Mesenchymal stem cell (in vitro differentiated cells and primary cell): ENCODE measurements around the gene AKAP1.

ENCODE experiments used
- DNase-seq: peaks from one replicate; pipeline ENCODE4 v3.0.0-alpha.2; 2013
- H2AFZ ChIP-seq: one replicate; pipeline ENCODE4 v1.6.1; 2013; ENCODE audit warnings: low read depth, mild to moderate bottlenecking, control low read depth, inconsistent platforms, low read length, moderate library complexity
- H2AK5ac ChIP-seq: 2 replicates; pipeline ENCODE4 v1.6.1; 2013; ENCODE audit warnings: low read length, moderate library complexity, mild to moderate bottlenecking, inconsistent platforms; ENCODE audit not compliant: severe bottlenecking
- H2BK120ac ChIP-seq: one replicate; pipeline ENCODE4 v1.6.1; 2013; ENCODE audit warnings: low read depth, mild to moderate bottlenecking, inconsistent platforms, low read length, moderate library complexity
- H2BK12ac ChIP-seq, 2 experiments: one replicate each; pipeline ENCODE4 v1.6.1; 2013; ENCODE audit warnings: inconsistent platforms in 2 of 2, low read length in 2 of 2, mild to moderate bottlenecking in 2 of 2, moderate library complexity in 2 of 2, control low read depth in 1 of 2
- H2BK15ac ChIP-seq: one replicate; pipeline ENCODE4 v1.6.1; 2013; ENCODE audit warnings: mild to moderate bottlenecking, low read depth, inconsistent platforms; ENCODE audit not compliant: poor library complexity, severe bottlenecking
- H2BK5ac ChIP-seq: 2 replicates; pipeline ENCODE4 v1.6.1; 2013; ENCODE audit warnings: low read depth, mild to moderate bottlenecking, low read length, control low read depth, inconsistent platforms; ENCODE audit not compliant: poor library complexity, severe bottlenecking
- H3K14ac ChIP-seq, 2 experiments: one replicate each; pipeline ENCODE4 v1.6.1; 2013; ENCODE audit warnings: inconsistent platforms in 2 of 2, low read length in 2 of 2, control low read depth in 1 of 2, mild to moderate bottlenecking in 1 of 2, moderate library complexity in 1 of 2
- H3K18ac ChIP-seq, 2 experiments: one replicate each; pipeline ENCODE4 v1.6.1; 2013; ENCODE audit warnings: inconsistent platforms in 2 of 2, low read length in 2 of 2, control low read depth in 1 of 2, low read depth in 1 of 2, mild to moderate bottlenecking in 1 of 2
- H3K23ac ChIP-seq, 2 experiments: one replicate each; pipeline ENCODE4 v1.6.1; 2013; ENCODE audit warnings: inconsistent platforms in 2 of 2, low read length in 2 of 2, mild to moderate bottlenecking in 2 of 2, moderate library complexity in 2 of 2, control low read depth in 1 of 2
- H3K27ac ChIP-seq: 2 replicates; pipeline ENCODE4 v1.5.1; 2013; ENCODE audit warnings: mild to moderate bottlenecking, moderate library complexity, low read length, control low read depth, inconsistent platforms; ENCODE audit not compliant: poor library complexity, severe bottlenecking
- H3K27me3 ChIP-seq, 2 experiments: 2 replicates each; pipeline versions ENCODE4 v1.6.1 to v1.7.0; 2013; ENCODE audit warnings: low read length in 2 of 2, mild to moderate bottlenecking in 2 of 2, moderate library complexity in 2 of 2, control low read depth in 1 of 2, inconsistent platforms in 1 of 2; ENCODE audit not compliant: control insufficient read depth in 1 of 2, insufficient read depth in 1 of 2
- H3K36me3 ChIP-seq, 2 experiments: 2 replicates each; pipeline versions ENCODE4 v1.6.1 to v1.7.0; 2013; ENCODE audit warnings: low read length in 2 of 2, control low read depth in 1 of 2, inconsistent platforms in 1 of 2, low read depth in 1 of 2, mild to moderate bottlenecking in 1 of 2; ENCODE audit not compliant: insufficient read depth in 2 of 2, control insufficient read depth in 1 of 2
- H3K4ac ChIP-seq, 2 experiments: one replicate each; pipeline ENCODE4 v1.6.1; 2013; ENCODE audit warnings: inconsistent platforms in 2 of 2, low read length in 2 of 2, mild to moderate bottlenecking in 2 of 2, moderate library complexity in 2 of 2, control low read depth in 1 of 2, low read depth in 1 of 2
- H3K4me1 ChIP-seq: 2 replicates; pipeline ENCODE4 v1.6.1; 2013; ENCODE audit warnings: low read depth, low read length, control low read depth; ENCODE audit not compliant: control insufficient read depth, insufficient read depth
- H3K4me2 ChIP-seq: 2 replicates; pipeline ENCODE4 v1.6.1; 2013; ENCODE audit warnings: low read length, mild to moderate bottlenecking, inconsistent platforms; ENCODE audit not compliant: poor library complexity, severe bottlenecking
- H3K4me3 ChIP-seq, 2 experiments: 2 replicates each; pipeline versions ENCODE4 v1.5.1 to v1.7.0; 2013; ENCODE audit warnings: low read length in 2 of 2, mild to moderate bottlenecking in 2 of 2, control low read depth in 1 of 2, low read depth in 1 of 2; ENCODE audit not compliant: insufficient read depth in 1 of 2
- H3K79me1 ChIP-seq: replicated peaks from 2 replicates; pipeline ENCODE4 v1.6.1; 2013; ENCODE audit warnings: mild to moderate bottlenecking, control low read depth, low read length, inconsistent platforms; ENCODE audit not compliant: poor library complexity, severe bottlenecking
- H3K9ac ChIP-seq: 2 replicates; pipeline ENCODE4 v1.7.0; 2013; ENCODE audit warnings: mild to moderate bottlenecking, low read length, moderate library complexity
- H3K9me3 ChIP-seq: 2 replicates; pipeline ENCODE4 v1.7.0; 2013; ENCODE audit warnings: mild to moderate bottlenecking, low read length; ENCODE audit not compliant: control insufficient read depth
- H4K8ac ChIP-seq: one replicate; pipeline ENCODE4 v1.6.1; 2013; ENCODE audit warnings: inconsistent platforms, mild to moderate bottlenecking, low read length, moderate library complexity
- H4K91ac ChIP-seq: one replicate; pipeline ENCODE4 v1.6.1; 2013; ENCODE audit warnings: mild to moderate bottlenecking, low read length, inconsistent platforms
- WGBS: methylation state at CpG from one replicate; pipeline ENCODE4 v1.1.7; 2013; ENCODE audit warnings: mixed read lengths; 5-methylcytosine and 5-hydroxymethylcytosine counted together

Gene AKAP1

GRCh38 chr17:57144567-57144966 lies 59.5 kb downstream of the AKAP1 start:
- no peak overlapping the region for H4K8ac ChIP-seq
- peaks cover 10% of the 10 kb centered on the region for H3K9me3 ChIP-seq
- no peak overlapping the region for H3K14ac ChIP-seq
- 87% methylated on average over 4 of the region's 7 CpGs for WGBS
- H3K4me2 ChIP-seq = no peak overlapping the region
- no peaks in the 10 kb centered on the region for H3K4me1 ChIP-seq
- H4K91ac ChIP-seq = no peak overlapping the region
- no peak overlapping the region for H2BK15ac ChIP-seq
- H3K79me1 ChIP-seq = no peaks in the 10 kb centered on the region
- H3K4ac ChIP-seq = no peak overlapping the region
- no peak overlapping the region for H3K18ac ChIP-seq
- H3K27ac ChIP-seq = no peak overlapping the region
- H3K4me3 ChIP-seq = no peak overlapping the region
- no peak overlapping the region for H3K9ac ChIP-seq
- no peak overlapping the region for H2BK120ac ChIP-seq
- no peak overlapping the region for H2BK5ac ChIP-seq
- H2AK5ac ChIP-seq = no peak overlapping the region
- no peaks in the 10 kb centered on the region for H3K36me3 ChIP-seq
- no peak overlapping the region for H3K23ac ChIP-seq
- DNase-seq = no peak
- H3K27me3 ChIP-seq = peaks cover 10 to 16% of the 10 kb centered on the region in 2 experiments
- H2AFZ ChIP-seq = no peak overlapping the region
- H2BK12ac ChIP-seq = no peak overlapping the region

- no peak overlapping the region for H2AFZ ChIP-seq
- 99% methylated on average over 5 of the region's 5 CpGs for WGBS
- H2BK120ac ChIP-seq = no peak overlapping the region
- no peak overlapping the region for H3K23ac ChIP-seq
- H3K79me1 ChIP-seq = no peaks in the 10 kb centered on the region
- no peak overlapping the region for H3K14ac ChIP-seq
- no peak overlapping the region for H2BK5ac ChIP-seq
- no peak overlapping the region for H2BK12ac ChIP-seq
- no peak overlapping the region for H4K91ac ChIP-seq
- no peak overlapping the region for H3K4ac ChIP-seq
- H2AK5ac ChIP-seq = no peak overlapping the region
- H3K27ac ChIP-seq = no peak overlapping the region
- no peak overlapping the region for H3K18ac ChIP-seq
- no peak overlapping the region for H3K4me2 ChIP-seq
- peaks cover 13% of the 10 kb centered on the region for H3K9me3 ChIP-seq
- H4K8ac ChIP-seq = no peak overlapping the region
- H2BK15ac ChIP-seq = no peak overlapping the region
- H3K36me3 ChIP-seq = no peaks in the 10 kb centered on the region
- no peak overlapping the region for H3K4me3 ChIP-seq
- H3K4me1 ChIP-seq = no peaks in the 10 kb centered on the region
- DNase-seq = no peak
- no peak overlapping the region for H3K9ac ChIP-seq
- H3K27me3 ChIP-seq = peaks cover 10 to 16% of the 10 kb centered on the region in 2 experiments
These were observed 60.3 kb downstream of the AKAP1 start for GRCh38 chr17:57145347-57145746.

- DNase-seq = no peak
- H3K9me3 ChIP-seq = peaks cover 13% of the 10 kb centered on the region
- no peak overlapping the region for H3K23ac ChIP-seq
- 94% methylated on average over 5 of the region's 5 CpGs for WGBS
- H3K4ac ChIP-seq = no peak overlapping the region
- H3K14ac ChIP-seq = no peak overlapping the region
- peaks cover 10 to 16% of the 10 kb centered on the region in 2 experiments for H3K27me3 ChIP-seq
- H3K4me1 ChIP-seq = no peaks in the 10 kb centered on the region
- no peak overlapping the region for H2BK15ac ChIP-seq
- no peak overlapping the region for H2BK5ac ChIP-seq
- H4K8ac ChIP-seq = no peak overlapping the region
- H2BK12ac ChIP-seq = no peak overlapping the region
- no peak overlapping the region for H2BK120ac ChIP-seq
- H3K36me3 ChIP-seq = no peaks in the 10 kb centered on the region
- H3K9ac ChIP-seq = no peak overlapping the region
- H2AFZ ChIP-seq = no peak overlapping the region
- no peak overlapping the region for H3K4me3 ChIP-seq
- no peak overlapping the region for H2AK5ac ChIP-seq
- H3K4me2 ChIP-seq = no peak overlapping the region
- H3K79me1 ChIP-seq = no peaks in the 10 kb centered on the region
- H4K91ac ChIP-seq = no peak overlapping the region
- no peak overlapping the region for H3K27ac ChIP-seq
- H3K18ac ChIP-seq = no peak overlapping the region
These were observed 61.2 kb downstream of the AKAP1 start for GRCh38 chr17:57146273-57146672.

GRCh38 chr17:57151798-57152197 lies 66.8 kb downstream of the AKAP1 start:
- Histone ChIP-seq H3K4me2 (no peak overlapping the region), H3K4me3 (no peak overlapping the region), H3K4me1 (no peaks in the 10 kb centered on the region), H2BK15ac (no peak overlapping the region), H3K18ac (no peak overlapping the region), H3K79me1 (no peaks in the 10 kb centered on the region), H3K23ac (no peak overlapping the region), H2AK5ac (no peak overlapping the region), H4K91ac (no peak overlapping the region), H3K14ac (no peak overlapping the region), H3K9ac (no peak overlapping the region), H3K36me3 (no peaks in the 10 kb centered on the region), H2BK120ac (no peak overlapping the region), H3K27ac (no peak overlapping the region), H3K9me3 (peaks cover 19% of the 10 kb centered on the region), H3K4ac (no peak overlapping the region), H3K27me3 (no peaks in the 10 kb centered on the region), H2AFZ (no peak overlapping the region), H2BK12ac (no peak overlapping the region), H2BK5ac (no peak overlapping the region), H4K8ac (no peak overlapping the region)
- no peak for DNase-seq
- WGBS = 96% methylated on average over 10 of the region's 10 CpGs
